Activated naive CD8-positive, alpha-beta T cell treated with anti-CD3 and anti-CD28 coated beads for 36 hours (primary cell): ENCODE measurements around the gene SUMO1. TPM values are rescaled to one million over a fixed set of nuclear protein-coding genes. Genes with fewer than 3 reads are reported as not detected.

ENCODE experiments used
- total RNA-seq, 2 experiments: library from RNA; stranded (reverse); gene quantifications; one replicate each; pipeline ENCODE4 v1.2.3, GENCODE V29; 2021

Gene SUMO1
- total RNA-seq, 2 experiments from 2014 or later: 126 to 129 TPM

Other genes with a start within 250 kb of the SUMO1 start
- gene FZD7, start 204.7 kb downstream of the SUMO1 start, total RNA-seq: under 1 TPM; 0.52 to 0.68 TPM
- gene KIAA2012, start 165.3 kb downstream of the SUMO1 start, total RNA-seq: not detected
- gene NOP58, start 27.2 kb upstream of the SUMO1 start, total RNA-seq: 100 to 1,000 TPM; 226 to 234 TPM
- gene BMPR2, start 137.7 kb upstream of the SUMO1 start, total RNA-seq: 1 to 10 TPM; 8.3 TPM